ENCODE measurements around the gene EIF2S3B.

The EIF2S3B gene

DNA sequence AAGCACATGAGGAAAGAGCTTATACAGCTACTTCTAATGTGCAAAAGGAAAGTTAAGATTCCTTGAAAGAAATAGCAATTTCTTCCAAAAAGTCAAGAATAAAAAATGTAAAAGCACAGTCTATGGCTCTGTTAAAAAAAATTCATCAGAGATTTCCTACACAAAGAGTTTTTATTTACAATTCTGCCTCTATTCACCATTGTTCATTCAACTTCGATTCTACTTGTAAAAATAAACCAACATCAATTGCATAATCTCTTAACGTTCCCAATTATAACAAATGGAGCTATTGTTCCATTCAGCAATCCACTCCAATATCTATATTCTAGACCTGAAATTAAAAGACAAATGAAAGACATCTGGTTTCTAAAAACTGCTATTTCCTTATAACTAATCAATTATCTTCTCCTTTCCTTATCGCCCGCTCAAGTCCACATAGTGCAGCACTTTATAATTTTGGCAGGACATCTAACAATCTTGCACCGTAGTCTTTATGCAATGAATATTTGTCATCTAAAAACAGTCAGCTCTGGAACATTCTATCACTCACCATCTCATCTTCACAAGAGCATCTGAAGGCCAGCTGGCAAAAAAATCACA lies 6.2 kb downstream of the EIF2S3B start:
- H3K27ac ChIP-seq (ENCODE audit: low read length) = no peak overlapping the region
- H2AFZ ChIP-seq (ENCODE audit: low read depth, low read length) = no peak overlapping the region
- no peaks in the 10 kb centered on the region for H3K79me2 ChIP-seq (ENCODE audit: insufficient read depth, low read length)
- no peaks in the 10 kb centered on the region for H3K36me3 ChIP-seq (ENCODE audit: insufficient read depth, low read length)
- TF ChIP-seq EZH2 (IDR thresholded peaks at IDR 0.05; ENCODE audit: borderline replicate concordance, low read depth, low read length, severe bottlenecking) = no peak
- TF ChIP-seq, protein P1, sequence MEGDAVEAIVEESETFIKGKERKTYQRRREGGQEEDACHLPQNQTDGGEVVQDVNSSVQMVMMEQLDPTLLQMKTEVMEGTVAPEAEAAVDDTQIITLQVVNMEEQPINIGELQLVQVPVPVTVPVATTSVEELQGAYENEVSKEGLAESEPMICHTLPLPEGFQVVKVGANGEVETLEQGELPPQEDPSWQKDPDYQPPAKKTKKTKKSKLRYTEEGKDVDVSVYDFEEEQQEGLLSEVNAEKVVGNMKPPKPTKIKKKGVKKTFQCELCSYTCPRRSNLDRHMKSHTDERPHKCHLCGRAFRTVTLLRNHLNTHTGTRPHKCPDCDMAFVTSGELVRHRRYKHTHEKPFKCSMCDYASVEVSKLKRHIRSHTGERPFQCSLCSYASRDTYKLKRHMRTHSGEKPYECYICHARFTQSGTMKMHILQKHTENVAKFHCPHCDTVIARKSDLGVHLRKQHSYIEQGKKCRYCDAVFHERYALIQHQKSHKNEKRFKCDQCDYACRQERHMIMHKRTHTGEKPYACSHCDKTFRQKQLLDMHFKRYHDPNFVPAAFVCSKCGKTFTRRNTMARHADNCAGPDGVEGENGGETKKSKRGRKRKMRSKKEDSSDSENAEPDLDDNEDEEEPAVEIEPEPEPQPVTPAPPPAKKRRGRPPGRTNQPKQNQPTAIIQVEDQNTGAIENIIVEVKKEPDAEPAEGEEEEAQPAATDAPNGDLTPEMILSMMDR (IDR thresholded peaks at IDR 0.05; ENCODE audit: borderline replicate concordance, extremely low read depth, low read length, poor library complexity, severe bottlenecking) = no peak
- no peak overlapping the region for H3K4me2 ChIP-seq (ENCODE audit: insufficient read depth, low read length)
- H4K20me1 ChIP-seq (ENCODE audit: insufficient read depth, low read length) = no peaks in the 10 kb centered on the region
- no peak for ATAC-seq (ENCODE audit: insufficient read depth, low read depth)
- no peaks in the 10 kb centered on the region for H3K9me3 ChIP-seq (ENCODE audit: insufficient read depth, low read length, severe bottlenecking)
- no peaks in the 10 kb centered on the region for H3K27me3 ChIP-seq (ENCODE audit: insufficient read depth, low read length, poor library complexity)
- H3K4me1 ChIP-seq (ENCODE audit: insufficient read depth, low read length) = no peaks in the 10 kb centered on the region
- DNase-seq = no peak
- H3K4me3 ChIP-seq (ENCODE audit: low read depth in 1 of 2, low read length in 2 of 2) = no peak overlapping the region
- no peak overlapping the region for H3K9ac ChIP-seq (ENCODE audit: low read depth, low read length)

DNA sequence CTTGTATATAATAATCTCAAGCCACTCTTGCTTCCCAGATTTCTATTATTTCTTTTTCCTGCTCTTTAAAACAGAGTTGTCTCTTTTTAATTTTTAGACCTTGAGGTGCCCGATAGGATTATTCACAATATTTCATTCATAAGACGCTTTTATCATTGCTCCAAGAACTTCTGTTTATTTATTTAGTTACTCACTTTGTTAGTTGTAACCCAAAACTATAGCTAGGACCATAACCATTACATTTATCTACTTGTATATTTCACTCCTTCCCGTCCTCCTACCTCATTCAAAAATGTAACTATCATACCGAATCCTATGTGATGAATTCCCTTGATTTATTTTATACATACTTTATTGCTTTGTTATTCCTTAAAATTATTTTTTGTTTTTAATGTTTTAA lies 7.1 kb downstream of the EIF2S3B start:
- Histone ChIP-seq H4K20me1 (ENCODE audit: insufficient read depth, low read length) (no peaks in the 10 kb centered on the region), H3K4me2 (ENCODE audit: insufficient read depth, low read length) (no peak overlapping the region), H2AFZ (ENCODE audit: low read depth, low read length) (no peak overlapping the region), H3K9ac (ENCODE audit: low read depth, low read length) (no peak overlapping the region), H3K4me1 (ENCODE audit: insufficient read depth, low read length) (no peaks in the 10 kb centered on the region), H3K9me3 (ENCODE audit: insufficient read depth, low read length, severe bottlenecking) (no peaks in the 10 kb centered on the region), H3K27me3 (ENCODE audit: insufficient read depth, low read length, poor library complexity) (no peaks in the 10 kb centered on the region), H3K36me3 (ENCODE audit: insufficient read depth, low read length) (no peaks in the 10 kb centered on the region), H3K27ac (ENCODE audit: low read length) (no peak overlapping the region), H3K4me3 (ENCODE audit: low read depth in 1 of 2, low read length in 2 of 2) (no peak overlapping the region), H3K79me2 (ENCODE audit: insufficient read depth, low read length) (no peaks in the 10 kb centered on the region)
- no peak for DNase-seq
- TF ChIP-seq, protein P1 (IDR thresholded peaks at IDR 0.05; ENCODE audit: borderline replicate concordance, extremely low read depth, low read length, poor library complexity, severe bottlenecking) = no peak
- TF ChIP-seq EZH2 (IDR thresholded peaks at IDR 0.05; ENCODE audit: borderline replicate concordance, low read depth, low read length, severe bottlenecking) = no peak
- ATAC-seq (ENCODE audit: insufficient read depth, low read depth) = no peak

DNA sequence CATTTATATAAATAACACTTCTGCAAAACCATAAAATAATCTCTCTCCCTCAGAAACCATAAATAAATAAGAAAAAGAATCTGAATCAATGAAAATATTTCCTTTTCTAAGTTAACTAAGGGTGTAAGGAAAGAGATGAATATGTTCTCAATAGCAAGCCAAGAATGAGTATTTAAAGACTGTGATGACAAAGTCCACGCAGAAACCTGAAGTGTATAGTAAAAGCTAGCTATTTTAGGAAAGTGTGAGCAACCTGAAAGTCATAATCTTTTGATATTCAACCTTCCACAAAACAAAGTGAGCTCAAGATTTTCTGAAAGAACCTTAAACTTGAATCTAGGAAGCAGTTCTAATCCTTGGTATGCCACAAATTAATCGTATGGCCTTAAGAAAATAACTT lies 15.9 kb downstream of the EIF2S3B start:
- ATAC-seq (ENCODE audit: insufficient read depth, low read depth) = no peak
- TF ChIP-seq, protein P1 (IDR thresholded peaks at IDR 0.05; ENCODE audit: borderline replicate concordance, extremely low read depth, low read length, poor library complexity, severe bottlenecking) = no peak
- TF ChIP-seq EZH2 (IDR thresholded peaks at IDR 0.05; ENCODE audit: borderline replicate concordance, low read depth, low read length, severe bottlenecking) = no peak
- Histone ChIP-seq H3K9ac (ENCODE audit: low read depth, low read length) (no peak overlapping the region), H3K9me3 (ENCODE audit: insufficient read depth, low read length, severe bottlenecking) (no peaks in the 10 kb centered on the region), H3K4me3 (ENCODE audit: low read depth in 1 of 2, low read length in 2 of 2) (no peak overlapping the region), H3K4me1 (ENCODE audit: insufficient read depth, low read length) (no peaks in the 10 kb centered on the region), H3K36me3 (ENCODE audit: insufficient read depth, low read length) (no peaks in the 10 kb centered on the region), H3K4me2 (ENCODE audit: insufficient read depth, low read length) (no peak overlapping the region), H3K79me2 (ENCODE audit: insufficient read depth, low read length) (no peaks in the 10 kb centered on the region), H3K27ac (ENCODE audit: low read length) (no peak overlapping the region), H4K20me1 (ENCODE audit: insufficient read depth, low read length) (no peaks in the 10 kb centered on the region), H2AFZ (ENCODE audit: low read depth, low read length) (no peak overlapping the region), H3K27me3 (ENCODE audit: insufficient read depth, low read length, poor library complexity) (no peaks in the 10 kb centered on the region)
- DNase-seq = no peak

All from DND-41 (cell line).